HEK293T (cell line): ENCODE data around the gene ACTR2.

ENCODE experiments used
- CTCF ChIA-PET: fragments of 350-600 bp; formaldehyde crosslinking; extraction: SDS; loops from one replicate; lab custom pipeline; 2021; ENCODE audit warnings: antibody characterized with exemption, inconsistent platforms; lab: Yijun Ruan, JAX
- POLR2A ChIA-PET: fragments of 350-600 bp; formaldehyde crosslinking; extraction: SDS; loops from one replicate; lab custom pipeline; 2020; ENCODE audit warnings: antibody characterized with exemption, inconsistent platforms; lab: Yijun Ruan, JAX
- DNase-seq: peaks from one replicate; pipeline ENCODE4 v3.0.0; 2012; ENCODE audit warnings: mixed read lengths; ENCODE audit errors: extremely low spot score
- ARNT ChIP-seq: fragments of 450-650 bp; IDR thresholded peaks from 2 replicates; pipeline ENCODE4 v1.6.1; 2017; ENCODE audit warnings: mild to moderate bottlenecking
- BHLHE40 ChIP-seq: fragments of 450-650 bp; IDR thresholded peaks from 2 replicates; pipeline ENCODE4 v1.6.1; 2016; ENCODE audit warnings: mild to moderate bottlenecking, moderate library complexity, borderline replicate concordance
- CTBP1 ChIP-seq: fragments of 450-650 bp; IDR thresholded peaks from 2 replicates; pipeline ENCODE4 v1.6.1; 2016; ENCODE audit warnings: borderline replicate concordance
- ELF4 ChIP-seq: fragments of 450-650 bp; IDR thresholded peaks from 2 replicates; pipeline ENCODE4 v1.6.1; 2017; ENCODE audit warnings: antibody characterized with exemption
- FOXA1 ChIP-seq: fragments of 450-650 bp; IDR thresholded peaks from 2 replicates; pipeline ENCODE4 v1.6.1; 2016; ENCODE audit warnings: mild to moderate bottlenecking
- FOXK2 ChIP-seq: fragments of 450-650 bp; IDR thresholded peaks from 2 replicates; pipeline ENCODE4 v1.6.1; 2016; ENCODE audit warnings: mild to moderate bottlenecking
- FOXM1 ChIP-seq: fragments of 450-650 bp; IDR thresholded peaks from 2 replicates; pipeline ENCODE4 v1.6.1; 2017; ENCODE audit warnings: mild to moderate bottlenecking, borderline replicate concordance
- HDGF ChIP-seq: fragments of 450-650 bp; IDR thresholded peaks from 2 replicates; pipeline ENCODE4 v1.6.1; 2017; ENCODE audit warnings: antibody characterized with exemption, borderline replicate concordance
- L3MBTL2 ChIP-seq: fragments of 450-650 bp; conservative IDR thresholded peaks from 2 replicates; pipeline ENCODE4 v1.6.1; 2016; ENCODE audit warnings: mild to moderate bottlenecking
- LEF1 ChIP-seq: fragments of 450-650 bp; IDR thresholded peaks from 2 replicates; pipeline ENCODE4 v1.6.1; 2017; ENCODE audit warnings: mild to moderate bottlenecking, borderline replicate concordance
- NFRKB ChIP-seq: fragments of 450-650 bp; IDR thresholded peaks from 2 replicates; pipeline ENCODE4 v1.6.1; 2016; ENCODE audit warnings: mild to moderate bottlenecking, moderate library complexity
- SP1 ChIP-seq: fragments of 450-650 bp; IDR thresholded peaks from 2 replicates; pipeline ENCODE4 v1.6.1; 2017
- SUZ12 ChIP-seq: fragments of 450-650 bp; IDR thresholded peaks from 2 replicates; pipeline ENCODE4 v1.6.1; 2016; ENCODE audit warnings: mild to moderate bottlenecking
- TARDBP ChIP-seq: fragments of 450-650 bp; IDR thresholded peaks from 2 replicates; pipeline ENCODE4 v1.6.1; 2016
- ZNF384 ChIP-seq: fragments of 450-650 bp; IDR thresholded peaks from 2 replicates; pipeline ENCODE4 v1.6.1; 2016
- TF ChIP-seq, protein P1 (sequence below): fragments of 450-650 bp; IDR thresholded peaks from 2 replicates; pipeline ENCODE4 v1.6.1; 2016

ACTR2 gene

DNA sequence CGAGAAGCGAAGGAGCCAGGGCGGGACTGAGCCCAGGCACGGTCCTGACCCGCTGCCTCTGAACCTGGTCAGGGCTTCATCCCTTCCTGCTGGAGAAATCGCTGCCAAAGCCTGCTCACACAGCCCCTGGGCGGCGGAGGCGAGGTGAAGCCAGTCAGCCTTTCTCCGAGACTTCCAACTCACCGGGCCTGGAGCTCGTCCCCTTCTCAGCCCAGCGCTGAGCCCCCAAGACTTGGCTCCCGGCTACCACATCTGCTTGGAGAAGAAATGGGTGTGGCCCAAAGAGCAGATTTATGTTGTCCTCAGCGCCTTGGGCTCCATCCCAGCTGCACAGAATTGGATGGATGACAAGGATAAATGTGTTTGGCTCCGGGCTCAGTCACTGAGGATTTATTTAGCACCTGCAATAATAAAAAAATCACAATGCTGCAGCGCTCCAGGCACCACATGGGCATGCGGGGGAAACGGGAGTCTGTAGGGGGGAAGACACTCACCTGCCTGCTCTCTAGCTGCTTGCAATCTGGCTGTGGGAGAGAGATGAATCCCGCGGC is 64.9 kb downstream of the ACTR2 start:
- ChIA-PET POLR2A (no interaction called here), CTCF (no interaction called here)
- no peak for TF ChIP-seq FOXA1
- TF ChIP-seq ZNF384: no peak
- TF ChIP-seq FOXK2: no peak
- TF ChIP-seq NFRKB: no peak
- TF ChIP-seq LEF1: no peak
- TF ChIP-seq HDGF: no peak
- no peak for TF ChIP-seq SP1
- DNase-seq: no peak

DNA sequence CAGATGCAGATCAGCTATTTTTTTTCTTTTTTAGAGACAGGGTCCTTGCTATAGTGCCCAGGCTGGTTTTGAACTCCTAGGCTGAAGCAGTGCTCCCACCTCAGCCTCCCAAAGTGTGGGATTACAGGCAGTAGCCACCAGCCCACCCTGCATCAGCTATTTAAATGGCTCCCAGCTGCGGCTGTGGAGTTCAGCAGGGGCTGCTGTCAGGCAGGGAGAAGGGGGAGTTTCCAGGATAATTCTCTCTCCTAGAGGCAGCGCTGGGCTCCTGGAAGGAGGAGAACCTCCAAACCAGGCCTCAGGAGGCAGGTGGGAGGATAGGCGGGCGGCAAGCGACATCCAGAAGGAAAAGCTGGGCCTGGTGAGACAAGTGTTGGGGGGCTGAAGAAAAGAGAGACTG is 65.7 kb downstream of the ACTR2 start:
- POLR2A ChIA-PET: interaction anchor here (0.6 to 0.8 kb wide), 2 partner anchors 143 to 290 kb away, joined by 3 read pairs; no protein-coding TSS in a partner anchor
- no peak for DNase-seq
- TF ChIP-seq CTBP1 (no peak), FOXA1 (no peak), FOXK2 (no peak), TARDBP (no peak)
- CTCF ChIA-PET: interaction anchor here (0.6 kb wide), 1 partner anchor 9 kb away, joined by 3 read pairs; no protein-coding TSS in a partner anchor

DNA sequence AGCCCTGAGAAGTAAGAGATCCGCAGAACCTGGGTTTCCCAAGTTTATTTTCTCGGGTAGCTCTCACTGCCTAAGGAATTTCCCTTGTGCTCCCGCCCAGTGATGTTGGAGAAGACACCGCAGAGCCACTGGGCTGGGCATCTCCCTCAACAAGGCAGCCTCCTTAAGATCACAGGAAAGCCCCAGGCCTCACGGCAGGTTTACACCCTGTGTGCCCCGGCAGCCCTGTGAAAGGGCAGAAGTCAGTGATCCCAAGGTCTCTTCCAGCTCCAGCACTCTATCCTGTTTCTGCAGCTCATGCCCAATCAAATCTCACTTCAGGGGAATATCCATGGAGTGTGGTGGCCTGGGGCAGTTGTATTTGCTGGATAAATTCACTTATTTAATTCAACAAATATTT is 66.5 kb downstream of the ACTR2 start:
- TF ChIP-seq L3MBTL2 (no peak), SUZ12 (no peak), NFRKB (no peak), BHLHE40 (no peak), ARNT (no peak), SP1 (no peak), HDGF (no peak)
- POLR2A ChIA-PET: interaction anchor here (0.8 kb wide), 1 partner anchor 142 kb away, joined by 3 read pairs; no protein-coding TSS in a partner anchor
- DNase-seq: no peak
- CTCF ChIA-PET: no interaction called here

DNA sequence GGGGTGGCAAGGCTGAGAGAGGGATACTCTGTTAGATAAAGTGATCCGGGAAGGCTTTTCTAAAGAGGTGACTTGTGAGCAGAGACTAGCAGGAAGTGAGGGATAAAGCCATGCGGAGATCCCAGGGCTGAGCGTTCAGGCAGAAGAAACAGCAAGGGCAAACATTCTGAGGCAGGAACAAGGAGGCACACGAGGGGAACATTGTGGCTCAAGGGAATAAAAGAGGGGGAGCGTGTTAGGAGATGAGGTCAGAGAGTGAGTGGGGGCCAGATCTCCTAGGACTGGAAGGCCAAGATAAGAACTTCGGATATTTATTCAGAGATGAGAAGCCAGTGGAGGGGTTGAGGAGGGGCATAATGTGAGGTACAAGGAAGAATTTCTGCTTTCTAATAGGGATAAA is 67.1 kb downstream of the ACTR2 start:
- POLR2A ChIA-PET: no interaction called here

DNA sequence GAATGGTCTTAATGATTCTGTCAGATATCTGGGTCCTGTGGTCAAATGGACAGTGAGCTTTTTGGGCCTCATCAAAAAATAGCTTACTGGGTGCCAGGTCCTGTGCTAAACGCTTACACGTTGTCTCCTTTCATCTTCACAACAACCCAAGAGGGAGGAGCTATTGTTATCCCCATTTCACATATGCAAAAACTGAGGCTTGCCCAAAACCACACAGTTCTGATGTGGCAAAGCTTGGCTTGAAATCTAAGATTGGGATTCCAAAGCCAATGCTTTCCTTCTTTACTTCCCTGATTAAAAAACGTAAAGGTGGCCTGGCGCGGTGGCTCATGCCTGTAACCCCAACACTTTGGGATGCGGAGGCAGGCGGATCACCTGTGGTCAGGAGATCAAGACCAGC is 69.3 kb downstream of the ACTR2 start:
- DNase-seq: no peak
- ChIA-PET CTCF (interaction anchor here (0.7 kb wide), 1 partner anchor 53 kb away, joined by 3 read pairs; no protein-coding TSS in a partner anchor), POLR2A (no interaction called here)
- TF ChIP-seq ZNF384: no peak
- no peak for TF ChIP-seq FOXM1
- no peak for TF ChIP-seq BHLHE40
- TF ChIP-seq FOXA1: no peak
- TF ChIP-seq LEF1: no peak
- no peak for TF ChIP-seq SUZ12
- TF ChIP-seq CTBP1: no peak
- TF ChIP-seq FOXK2: no peak
- no peak for TF ChIP-seq TARDBP
- TF ChIP-seq HDGF: no peak
- no peak for TF ChIP-seq ARNT

More for the DNA sequence above, 67.1 kb downstream of the ACTR2 start:
- CTCF ChIA-PET: no interaction called here
- no peak for DNase-seq
- no peak for TF ChIP-seq CTBP1
- no peak for TF ChIP-seq BHLHE40
- TF ChIP-seq, protein P1, sequence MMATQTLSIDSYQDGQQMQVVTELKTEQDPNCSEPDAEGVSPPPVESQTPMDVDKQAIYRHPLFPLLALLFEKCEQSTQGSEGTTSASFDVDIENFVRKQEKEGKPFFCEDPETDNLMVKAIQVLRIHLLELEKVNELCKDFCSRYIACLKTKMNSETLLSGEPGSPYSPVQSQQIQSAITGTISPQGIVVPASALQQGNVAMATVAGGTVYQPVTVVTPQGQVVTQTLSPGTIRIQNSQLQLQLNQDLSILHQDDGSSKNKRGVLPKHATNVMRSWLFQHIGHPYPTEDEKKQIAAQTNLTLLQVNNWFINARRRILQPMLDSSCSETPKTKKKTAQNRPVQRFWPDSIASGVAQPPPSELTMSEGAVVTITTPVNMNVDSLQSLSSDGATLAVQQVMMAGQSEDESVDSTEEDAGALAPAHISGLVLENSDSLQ: no peak
- TF ChIP-seq SUZ12: no peak
- no peak for TF ChIP-seq LEF1
- TF ChIP-seq SP1: no peak
- TF ChIP-seq FOXA1: no peak
- no peak for TF ChIP-seq ARNT
- no peak for TF ChIP-seq FOXM1
- no peak for TF ChIP-seq HDGF
- TF ChIP-seq L3MBTL2: no peak
- TF ChIP-seq NFRKB: no peak
- no peak for TF ChIP-seq TARDBP
- no peak for TF ChIP-seq FOXK2
- no peak for TF ChIP-seq ZNF384
- no peak for TF ChIP-seq ELF4

DNA sequence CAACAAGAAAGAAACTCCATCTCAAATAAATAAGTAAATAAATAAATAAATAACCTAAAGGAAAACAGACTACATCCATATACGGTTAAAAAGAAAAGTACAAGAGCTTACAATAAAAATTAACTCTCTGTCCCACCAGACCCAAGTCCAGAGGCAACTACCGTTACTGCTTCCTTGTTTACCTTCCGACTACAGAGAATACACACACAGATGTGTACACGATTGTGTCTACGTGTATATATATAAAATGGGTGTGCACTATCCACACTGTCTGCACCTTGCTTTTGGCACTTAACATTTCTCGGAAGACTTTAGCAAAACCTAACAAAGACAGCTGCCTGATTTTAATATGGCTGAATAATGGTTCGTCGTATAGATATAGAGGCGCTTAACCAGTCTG is 69.9 kb downstream of the ACTR2 start:
- DNase-seq: no peak
- ChIA-PET CTCF (no interaction called here), POLR2A (no interaction called here)
- TF ChIP-seq FOXM1: no peak
- TF ChIP-seq CTBP1: no peak
- no peak for TF ChIP-seq L3MBTL2
- no peak for TF ChIP-seq ZNF384
- TF ChIP-seq FOXA1: no peak
- no peak for TF ChIP-seq NFRKB
- TF ChIP-seq TARDBP: no peak
- TF ChIP-seq, protein P1: no peak
- TF ChIP-seq SUZ12: no peak
- no peak for TF ChIP-seq SP1
- no peak for TF ChIP-seq BHLHE40
- no peak for TF ChIP-seq ELF4
- no peak for TF ChIP-seq HDGF

DNA sequence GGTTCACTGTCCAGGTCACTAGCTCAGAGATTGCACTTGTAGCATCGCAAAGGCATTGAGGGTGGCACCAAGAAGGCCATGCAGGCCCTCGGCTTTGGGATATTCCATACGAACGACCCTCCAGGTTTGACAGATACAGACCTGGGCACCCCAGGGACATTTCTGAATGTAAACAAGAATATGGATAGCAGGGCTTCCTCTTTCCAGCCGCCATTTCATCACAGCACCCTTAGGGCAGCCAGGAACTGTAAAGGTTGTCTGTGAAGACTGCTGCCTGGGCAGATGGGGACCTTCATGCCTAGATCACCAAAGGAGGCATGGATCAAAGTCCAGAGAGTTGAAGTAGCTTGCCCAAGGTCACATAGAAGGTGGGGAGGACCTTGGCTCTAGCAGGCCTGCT is 70.5 kb downstream of the ACTR2 start:
- TF ChIP-seq L3MBTL2 (no peak), TARDBP (no peak), SP1 (no peak), SUZ12 (no peak), NFRKB (no peak), HDGF (no peak), BHLHE40 (no peak)
- no peak for DNase-seq
- ChIA-PET POLR2A (no interaction called here), CTCF (no interaction called here)
